ENCODE measurements around the gene DDTL.
"Not testable (repeated sequence)": the region's sequence is repeated elsewhere in the genome, so short reads cannot be mapped to it uniquely, and the experiment has no call there.

DNA sequence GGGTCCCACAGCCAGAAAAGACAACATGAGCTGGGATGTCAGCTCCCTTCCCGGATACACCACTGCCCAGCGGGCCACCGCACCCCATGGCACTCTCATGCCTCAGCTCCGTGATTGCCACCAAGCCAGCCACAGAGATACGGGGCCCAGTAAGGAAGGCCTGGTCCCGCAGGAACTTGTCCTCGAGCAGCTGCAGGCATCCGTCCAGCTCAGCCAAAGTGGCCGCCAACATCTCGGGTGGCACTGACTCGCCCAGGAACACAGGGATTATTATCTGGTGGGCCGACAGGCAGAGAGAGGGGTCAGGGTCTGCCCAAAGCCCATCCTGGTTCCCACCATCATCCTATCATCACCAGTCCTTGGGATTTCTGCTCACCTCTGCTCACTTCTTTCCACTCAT lies 10.6 kb downstream of the DDTL start:
- TF ChIP-seq, protein P1, sequence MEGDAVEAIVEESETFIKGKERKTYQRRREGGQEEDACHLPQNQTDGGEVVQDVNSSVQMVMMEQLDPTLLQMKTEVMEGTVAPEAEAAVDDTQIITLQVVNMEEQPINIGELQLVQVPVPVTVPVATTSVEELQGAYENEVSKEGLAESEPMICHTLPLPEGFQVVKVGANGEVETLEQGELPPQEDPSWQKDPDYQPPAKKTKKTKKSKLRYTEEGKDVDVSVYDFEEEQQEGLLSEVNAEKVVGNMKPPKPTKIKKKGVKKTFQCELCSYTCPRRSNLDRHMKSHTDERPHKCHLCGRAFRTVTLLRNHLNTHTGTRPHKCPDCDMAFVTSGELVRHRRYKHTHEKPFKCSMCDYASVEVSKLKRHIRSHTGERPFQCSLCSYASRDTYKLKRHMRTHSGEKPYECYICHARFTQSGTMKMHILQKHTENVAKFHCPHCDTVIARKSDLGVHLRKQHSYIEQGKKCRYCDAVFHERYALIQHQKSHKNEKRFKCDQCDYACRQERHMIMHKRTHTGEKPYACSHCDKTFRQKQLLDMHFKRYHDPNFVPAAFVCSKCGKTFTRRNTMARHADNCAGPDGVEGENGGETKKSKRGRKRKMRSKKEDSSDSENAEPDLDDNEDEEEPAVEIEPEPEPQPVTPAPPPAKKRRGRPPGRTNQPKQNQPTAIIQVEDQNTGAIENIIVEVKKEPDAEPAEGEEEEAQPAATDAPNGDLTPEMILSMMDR (conservative IDR thresholded peaks at IDR 0.05; ENCODE audit: low read length) = not testable (repeated sequence)
- not testable (repeated sequence) for TF ChIP-seq EZH2phosphoT487 (IDR thresholded peaks at IDR 0.05; ENCODE audit: borderline replicate concordance)

All from Loucy (cell line).